Stimulated activated CD8-positive, alpha-beta memory T cell treated with anti-CD3 and anti-CD28 coated beads, Interleukin-2, amount 100 ng/mL, for 48 hours (primary cell): ENCODE data around the gene GRID2.

Source experiments
- DNase-seq, 2 donors: peaks; one replicate each; pipeline ENCODE4 v3.0.0-alpha.2; 2020; ENCODE audit warnings: low read depth in 2 of 2

GRID2 gene

GRCh38 chr4:92714640-92715039 is 410.9 kb downstream of the GRID2 start:
- no peak for DNase-seq

- DNase-seq = no peak
These were observed 429.5 kb downstream of the GRID2 start for GRCh38 chr4:92733231-92733630.

GRCh38 chr4:92735025-92735665 is 431.4 kb downstream of the GRID2 start:
- DNase-seq = no peak

DNA sequence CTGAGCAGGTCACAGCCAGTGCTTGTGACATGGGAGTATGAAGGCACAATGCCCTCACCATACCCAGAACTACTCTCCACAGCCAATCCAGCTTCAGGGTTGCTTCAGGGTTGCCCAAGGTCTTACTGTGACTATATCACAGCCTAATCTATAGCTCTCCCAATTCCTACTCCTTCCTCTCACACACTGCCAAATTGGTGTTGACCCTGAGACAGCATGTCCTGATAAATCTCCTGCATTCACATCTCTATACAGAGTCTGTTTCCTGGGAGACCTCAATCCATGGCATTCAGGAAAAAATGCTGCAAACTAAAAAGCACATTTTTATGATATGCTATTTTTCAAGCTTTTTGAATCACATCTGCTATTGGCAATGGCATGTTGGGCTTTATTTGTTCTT is 456.7 kb downstream of the GRID2 start:
- no peak for DNase-seq

- DNase-seq = no peak
These were observed 472.3 kb downstream of the GRID2 start for GRCh38 chr4:92776080-92776479.

GRCh38 chr4:92789741-92790140 is 486.0 kb downstream of the GRID2 start:
- DNase-seq = no peak

- DNase-seq = no peak
These were observed 488.2 kb downstream of the GRID2 start for GRCh38 chr4:92791871-92792440.

- no peak for DNase-seq
These were observed 505.6 kb downstream of the GRID2 start for GRCh38 chr4:92809381-92809780.

- no peak for DNase-seq
These were observed 508.9 kb downstream of the GRID2 start for GRCh38 chr4:92812652-92813051.

DNA sequence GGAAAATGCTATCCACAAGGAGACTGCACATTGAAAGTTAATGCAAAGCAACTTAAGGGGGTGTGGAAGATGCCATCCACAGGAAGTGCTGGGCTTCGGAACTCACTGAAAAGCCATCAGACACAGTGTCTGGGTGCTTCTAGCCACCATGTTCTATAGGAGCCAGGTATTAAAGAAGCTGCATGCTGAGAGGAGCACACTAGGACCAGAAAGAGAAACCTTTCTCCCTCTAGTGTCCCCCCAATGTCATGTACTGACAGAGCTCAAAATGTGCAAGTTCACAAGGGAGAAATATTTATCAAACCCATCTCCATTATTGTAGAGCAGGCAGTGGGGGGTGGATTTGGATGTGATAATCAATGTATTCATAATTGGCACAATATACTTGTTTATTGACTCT is 510.9 kb downstream of the GRID2 start:
- no peak for DNase-seq

DNA sequence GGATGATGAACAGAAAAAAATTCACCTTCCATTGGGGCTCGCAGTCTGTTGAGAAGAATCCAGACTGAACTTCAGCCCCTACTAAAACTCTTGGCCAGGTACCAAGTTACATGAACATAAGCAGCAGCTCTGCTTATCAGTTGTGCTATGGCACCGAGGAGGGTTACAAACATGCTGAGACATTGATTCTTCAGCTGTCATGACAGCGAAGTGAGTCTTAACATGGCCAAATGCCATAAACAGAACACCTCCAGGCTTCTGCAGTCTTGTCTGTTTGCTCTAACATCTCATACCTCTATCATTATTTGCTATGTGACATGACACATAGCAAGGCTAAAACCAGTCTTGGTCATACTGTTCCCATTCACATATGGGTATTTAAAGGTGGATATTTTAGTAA is 521.5 kb downstream of the GRID2 start:
- no peak for DNase-seq

DNA sequence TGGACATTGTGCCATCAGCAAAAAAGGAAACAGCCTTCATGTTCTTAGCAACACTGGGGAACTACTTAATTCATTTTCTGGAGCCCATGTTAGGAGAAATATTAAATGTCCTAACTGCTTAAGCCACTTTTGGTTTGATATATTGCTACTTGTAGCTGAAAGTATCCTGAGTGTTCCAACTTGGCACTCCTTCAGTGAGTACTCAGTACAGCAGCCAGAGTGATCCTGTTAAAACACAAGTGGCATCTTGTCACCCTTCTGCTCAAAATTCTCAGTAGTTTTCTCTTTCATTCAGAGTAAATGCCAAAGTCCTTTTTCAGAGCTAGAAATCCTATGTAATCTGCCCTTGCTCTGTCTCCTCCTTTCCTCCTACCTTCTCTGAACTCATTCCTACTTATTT is 522.0 kb downstream of the GRID2 start:
- no peak for DNase-seq

GRCh38 chr4:92830771-92831170 is 527.0 kb downstream of the GRID2 start:
- no peak for DNase-seq

- no peak for DNase-seq
These were observed 537.1 kb downstream of the GRID2 start for GRCh38 chr4:92840880-92841279.

DNA sequence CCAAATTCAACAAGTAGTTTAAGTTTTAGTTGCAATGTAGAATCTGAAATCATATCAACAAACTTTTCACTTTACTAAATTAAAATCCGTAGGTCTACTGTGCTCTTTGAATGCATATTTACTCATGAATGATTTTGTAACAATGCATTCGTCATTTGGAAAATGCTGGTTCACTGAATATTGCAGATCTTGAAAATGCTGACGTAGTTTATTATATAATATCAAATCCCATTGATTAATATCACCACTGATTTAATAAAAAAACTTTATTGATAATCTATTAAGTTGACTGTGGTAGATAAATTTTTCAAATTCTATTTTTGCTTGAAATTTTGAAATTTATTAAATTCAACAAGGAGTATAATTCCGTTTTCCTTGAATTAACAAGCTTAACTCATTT is 540.0 kb downstream of the GRID2 start:
- no peak for DNase-seq

DNA sequence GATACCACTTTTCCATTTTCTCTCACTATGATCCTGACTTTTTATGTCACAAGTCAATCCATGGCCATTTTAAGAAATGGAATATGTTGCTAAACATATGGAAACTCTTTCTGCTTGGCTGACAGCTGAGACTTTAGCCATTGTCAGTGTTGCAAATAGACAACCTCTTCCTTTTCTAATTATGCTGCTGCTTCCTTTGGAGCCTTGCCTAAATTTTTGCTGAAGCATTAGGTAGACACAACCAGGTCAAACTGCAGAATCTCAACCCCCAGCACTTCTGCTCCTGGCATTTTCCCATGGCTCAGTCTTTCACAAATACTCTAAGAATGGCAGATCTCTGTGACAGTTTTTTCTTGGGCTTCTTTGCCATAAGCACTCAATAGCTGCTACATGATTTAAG is 543.3 kb downstream of the GRID2 start:
- DNase-seq = no peak

DNA sequence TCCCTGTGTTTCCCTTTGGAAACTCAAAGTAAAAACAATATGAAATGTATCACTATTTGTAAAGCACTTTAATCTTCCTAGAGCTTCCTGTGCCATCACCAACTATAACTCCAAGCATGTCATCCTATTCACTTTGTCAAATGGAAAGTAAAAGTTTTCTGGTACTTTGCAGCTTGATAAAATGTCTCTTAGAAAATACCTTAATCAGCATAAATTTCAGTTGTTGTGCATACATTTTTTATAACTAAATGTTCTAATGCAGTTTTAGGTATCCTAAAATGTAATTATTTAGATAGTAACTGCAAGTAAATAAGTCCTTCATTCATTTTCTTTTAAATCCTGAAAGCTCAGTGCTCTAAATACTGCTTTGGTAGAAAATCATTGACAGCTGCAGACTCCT is 558.7 kb downstream of the GRID2 start:
- no peak for DNase-seq

GRCh38 chr4:92864096-92864495 is 560.3 kb downstream of the GRID2 start:
- no peak for DNase-seq

- no peak for DNase-seq
These were observed 568.8 kb downstream of the GRID2 start for GRCh38 chr4:92872604-92873003.

DNA sequence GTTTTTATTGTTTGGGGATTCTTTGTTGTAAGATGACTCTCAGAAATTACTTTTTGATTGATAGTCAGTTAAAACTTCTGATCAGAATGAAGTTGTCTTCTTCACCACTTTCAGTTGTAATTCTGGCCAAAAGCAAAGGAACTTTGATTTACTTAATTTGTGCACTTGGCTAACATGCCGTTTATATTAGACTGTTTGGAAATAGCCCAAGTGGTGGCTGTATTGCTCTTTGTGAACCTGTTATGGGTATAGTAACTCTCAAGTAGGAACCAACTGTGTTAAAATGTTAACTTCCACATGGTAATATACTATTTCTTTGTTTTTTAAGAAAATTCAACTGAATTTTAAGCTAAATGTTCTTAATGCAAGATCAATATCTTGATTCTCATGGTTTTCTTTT is 581.9 kb downstream of the GRID2 start:
- no peak for DNase-seq

DNA sequence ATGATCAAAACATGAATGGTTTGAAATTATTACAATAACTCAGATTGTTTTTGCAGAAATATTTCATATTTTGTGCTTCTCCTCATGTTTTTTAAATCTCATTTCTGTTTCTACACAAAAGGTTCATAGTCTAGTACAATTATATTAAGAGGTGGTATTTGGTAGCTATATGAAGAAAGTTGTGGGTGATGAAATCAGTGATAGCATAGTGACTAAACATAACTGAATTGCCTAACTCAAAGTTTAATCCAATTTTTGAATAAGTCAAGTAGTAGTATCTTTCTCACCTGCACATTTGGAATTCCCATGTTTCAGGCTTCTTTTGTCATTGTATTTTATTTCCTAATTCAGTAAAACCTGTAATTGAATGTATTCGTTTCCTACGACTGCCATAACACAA is 648.7 kb downstream of the GRID2 start:
- no peak for DNase-seq

DNA sequence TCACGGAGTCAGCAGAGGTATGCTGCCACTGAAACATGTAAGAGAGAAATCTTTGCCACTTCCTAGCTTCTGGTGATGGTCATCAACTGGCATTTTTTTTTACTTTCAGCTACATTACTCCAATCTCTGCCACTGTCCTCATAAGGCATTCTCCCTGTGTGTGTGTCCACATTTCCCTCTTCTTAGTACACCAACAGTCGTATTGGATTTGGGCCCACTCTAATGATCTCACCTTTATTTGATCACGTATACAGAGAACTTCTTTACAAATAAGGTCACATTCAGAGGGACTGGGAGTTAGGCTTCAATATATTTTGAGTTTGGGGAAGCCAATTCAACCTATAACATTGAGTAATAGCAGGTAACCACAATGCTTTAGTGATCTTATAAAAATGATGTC is 649.1 kb downstream of the GRID2 start:
- DNase-seq = no peak

DNA sequence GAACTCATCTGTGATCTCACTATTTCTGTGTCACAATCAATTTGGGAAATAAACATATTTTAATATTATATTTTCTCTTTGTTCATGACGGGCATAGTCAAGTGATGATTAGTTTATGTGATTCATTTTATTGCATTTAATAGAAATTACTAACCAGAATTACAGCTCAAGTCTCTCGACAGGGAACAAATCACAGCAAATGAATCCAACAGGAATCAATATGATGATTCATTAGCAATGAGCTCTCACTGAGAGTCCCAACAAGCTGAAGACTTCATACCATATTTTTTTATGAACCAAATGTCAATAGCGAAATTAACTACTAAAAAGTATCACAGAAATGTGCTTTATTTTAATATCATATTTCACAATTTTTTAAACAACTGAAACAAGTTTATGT is 649.7 kb downstream of the GRID2 start:
- DNase-seq = no peak

- DNase-seq = no peak
These were observed 658.1 kb downstream of the GRID2 start for GRCh38 chr4:92961881-92962280.
